K562 (cell line): ENCODE results near the gene ANKS1B.

Experiments used
- CBX5 ChIP-seq: IDR thresholded peaks from 2 replicates; pipeline ENCODE4 v1.6.1; 2014; ENCODE audit warnings: low read depth, borderline replicate concordance
- CSDE1 ChIP-seq, 2 experiments: fragments of 450-650 bp; IDR thresholded peaks; 2 replicates each; pipeline ENCODE4 v1.6.1; 2016; ENCODE audit warnings: mild to moderate bottlenecking in 1 of 2
- CTCF ChIP-seq, 3 experiments: IDR thresholded peaks in 2 of 3; conservative IDR thresholded peaks in 1 of 3; 2 replicates each; pipeline ENCODE4 v1.5.1; 2011 to 2012; ENCODE audit warnings: low read length in 3 of 3, mild to moderate bottlenecking in 3 of 3, control low read depth in 2 of 3, improper control_type of control experiment in 1 of 3, inconsistent platforms in 1 of 3, low read depth in 1 of 3, mixed read lengths in 1 of 3, moderate library complexity in 1 of 3; ENCODE audit not compliant: insufficient read depth in 2 of 3
- ESRRB ChIP-seq: fragments of 250-450 bp; sonication (Bioruptor Pico); IDR thresholded peaks from 2 replicates; pipeline ENCODE4 v1.5.0; 2020; ENCODE audit warnings: mild to moderate bottlenecking, moderate library complexity, borderline replicate concordance
- POLR2AphosphoS5 ChIP-seq: IDR thresholded peaks from 2 replicates; pipeline ENCODE4 v1.6.1; 2011; ENCODE audit warnings: mild to moderate bottlenecking, low read depth, low read length, moderate library complexity; ENCODE audit not compliant: control insufficient read depth, insufficient read depth
- RERE ChIP-seq: sonication (generic); formaldehyde crosslinking; IDR thresholded peaks from 2 replicates; pipeline ENCODE4 v1.8.0; 2023; ENCODE audit warnings: missing genetic modification reagents, mild to moderate bottlenecking, borderline replicate concordance
- SMAD2 ChIP-seq: fragments of 150-350 bp; IDR thresholded peaks from 2 replicates; pipeline ENCODE4 v1.6.1; 2014; ENCODE audit warnings: low read depth, mild to moderate bottlenecking, low read length
- SMC3 ChIP-seq: conservative IDR thresholded peaks from 2 replicates; pipeline ENCODE4 v1.6.1; 2011; ENCODE audit warnings: low read depth, low read length, improper control_type of control experiment; ENCODE audit not compliant: insufficient read depth
- SP1 ChIP-seq: sonication (generic); formaldehyde crosslinking; IDR thresholded peaks from 2 replicates; pipeline ENCODE4 v1.8.1; 2022; ENCODE audit warnings: mild to moderate bottlenecking, missing genetic modification reagents

GRCh38 chr12:99282086-99282485, 702.6 kb downstream of the ANKS1B start:
- TF ChIP-seq ESRRB: no peak
- no peak for TF ChIP-seq CBX5
- no peak for TF ChIP-seq CTCF (IDR thresholded peaks at IDR 0.05 in 2 of 3, conservative IDR thresholded peaks at IDR 0.05 in 1 of 3; ENCODE audit: insufficient read depth in 2 of 3, low read depth in 1 of 3, low read length in 3 of 3)
- no peak for TF ChIP-seq SMAD2
- no peak for TF ChIP-seq RERE (CRISPR knock-in tag)
- no peak for TF ChIP-seq SMC3
- TF ChIP-seq POLR2AphosphoS5: no peak
- TF ChIP-seq CSDE1 (IDR thresholded peaks at IDR 0.05): no peak
- no peak for TF ChIP-seq SP1 (CRISPR knock-in tag)
